GM19455 (cell line): ENCODE measurements around the gene CSRP1.
"Not testable (repeated sequence)": the region's sequence is repeated elsewhere in the genome, so short reads cannot be mapped to it uniquely, and the experiment has no call there.

Experiments used
- ATAC-seq: cut with Tn5 transposase; IDR thresholded peaks from one replicate; pipeline ENCODE4 v1.9.1; 2021; ENCODE audit not compliant: unreplicated experiment

Gene CSRP1

GRCh38 chr1:201537891-201538611, 31.1 kb upstream of the CSRP1 start:
- no peak for ATAC-seq

- ATAC-seq = no peak
Measured at GRCh38 chr1:201537467-201537866, 30.5 kb upstream of the CSRP1 start.

- no peak for ATAC-seq
Measured at GRCh38 chr1:201537028-201537427, 30.1 kb upstream of the CSRP1 start.

GRCh38 chr1:201536558-201536957, 29.6 kb upstream of the CSRP1 start:
- no peak for ATAC-seq

- ATAC-seq = no peak
Measured at GRCh38 chr1:201535919-201536245, 29.0 kb upstream of the CSRP1 start.

- no peak for ATAC-seq
Measured at GRCh38 chr1:201535046-201535918, 28.4 kb upstream of the CSRP1 start.

- ATAC-seq = no peak
Measured at GRCh38 chr1:201533836-201534235, 26.9 kb upstream of the CSRP1 start.

- no peak for ATAC-seq
Measured at GRCh38 chr1:201531551-201532425, 24.9 kb upstream of the CSRP1 start.

- ATAC-seq = no peak
Measured at GRCh38 chr1:201530741-201531531, 24.0 kb upstream of the CSRP1 start.

GRCh38 chr1:201528631-201529252, 21.8 kb upstream of the CSRP1 start:
- ATAC-seq = no peak

GRCh38 chr1:201527879-201528278, 21.0 kb upstream of the CSRP1 start:
- no peak for ATAC-seq

- no peak for ATAC-seq
Measured at GRCh38 chr1:201525193-201525778, 18.4 kb upstream of the CSRP1 start.

- ATAC-seq = not testable (repeated sequence)
Measured at GRCh38 chr1:201520046-201520575, 13.2 kb upstream of the CSRP1 start.

GRCh38 chr1:201518071-201518470, 11.1 kb upstream of the CSRP1 start:
- no peak for ATAC-seq

GRCh38 chr1:201517631-201518030, 10.7 kb upstream of the CSRP1 start:
- ATAC-seq = no peak

GRCh38 chr1:201516511-201517127, 9.7 kb upstream of the CSRP1 start:
- ATAC-seq = no peak

- ATAC-seq = no peak
Measured at GRCh38 chr1:201515895-201516294, 9.0 kb upstream of the CSRP1 start.

GRCh38 chr1:201515062-201515750, 8.3 kb upstream of the CSRP1 start:
- no peak for ATAC-seq

GRCh38 chr1:201514466-201514865, 7.5 kb upstream of the CSRP1 start:
- no peak for ATAC-seq
